NB4 (cell line): ENCODE data around the gene LRRC7.

ENCODE experiments used
- DNase-seq: peaks from one replicate; pipeline ENCODE4 v3.0.0; 2010; ENCODE audit warnings: low read depth
- H3K4me3 ChIP-seq: one replicate; pipeline ENCODE4 v1.5.1; 2011; ENCODE audit warnings: mild to moderate bottlenecking, low read depth, low read length, moderate library complexity
- CTCF ChIP-seq: IDR thresholded peaks from one replicate; pipeline ENCODE4 v1.5.1; 2012; ENCODE audit warnings: low read depth, low read length
- MYC ChIP-seq: IDR thresholded peaks from 2 replicates; pipeline ENCODE4 v1.6.1; 2011; ENCODE audit warnings: low read depth, low read length
- POLR2A ChIP-seq: IDR thresholded peaks from 2 replicates; pipeline ENCODE4 v1.6.1; 2011; ENCODE audit warnings: mild to moderate bottlenecking; ENCODE audit not compliant: insufficient read length; ENCODE audit errors: extremely low read depth
- TF ChIP-seq, protein P1 (sequence below): IDR thresholded peaks from 2 replicates; pipeline ENCODE4 v1.6.1; 2011; ENCODE audit warnings: low read depth, low read length

LRRC7 gene

DNA sequence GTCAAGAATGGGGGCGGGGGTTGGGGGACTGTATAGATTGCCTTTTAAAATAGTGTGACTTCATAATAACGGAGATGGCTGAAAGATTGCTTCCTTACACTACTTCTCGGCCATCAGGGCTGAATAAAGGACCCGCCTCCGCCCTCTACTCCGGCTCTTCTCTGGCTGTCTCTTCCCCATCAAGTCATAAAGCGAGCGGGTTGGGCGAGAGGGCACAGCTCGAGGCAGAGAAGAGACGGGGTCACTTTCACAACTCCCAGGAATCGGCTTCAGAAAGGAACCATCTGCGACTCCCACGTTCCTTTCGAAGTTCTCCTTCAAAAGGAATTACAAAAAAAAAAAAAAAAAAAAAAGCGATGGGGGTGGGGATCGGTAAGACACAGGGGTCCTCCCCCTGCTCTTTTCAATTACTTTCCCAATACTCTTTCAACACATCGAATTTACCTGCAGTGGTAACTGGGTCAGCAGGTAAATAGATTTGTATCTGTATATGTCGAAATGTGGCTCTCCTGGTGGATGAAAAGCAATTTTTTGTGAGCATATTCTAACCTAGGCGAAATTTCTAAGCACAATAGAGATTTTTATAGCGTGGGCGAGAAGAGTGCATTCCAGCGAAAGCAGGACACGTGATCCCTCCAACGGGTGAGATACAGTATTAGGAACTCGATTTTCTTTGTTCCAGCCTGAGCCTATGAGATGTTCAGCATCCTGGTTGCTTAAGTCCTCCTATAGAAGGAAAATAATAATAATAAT is 2.0 kb downstream of the LRRC7 start:
- no peak overlapping the region for H3K4me3 ChIP-seq
- TF ChIP-seq POLR2A, result no peak
- no peak for TF ChIP-seq CTCF
- TF ChIP-seq, protein P1, sequence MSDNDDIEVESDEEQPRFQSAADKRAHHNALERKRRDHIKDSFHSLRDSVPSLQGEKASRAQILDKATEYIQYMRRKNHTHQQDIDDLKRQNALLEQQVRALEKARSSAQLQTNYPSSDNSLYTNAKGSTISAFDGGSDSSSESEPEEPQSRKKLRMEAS, result no peak
- no peak for TF ChIP-seq MYC

DNA sequence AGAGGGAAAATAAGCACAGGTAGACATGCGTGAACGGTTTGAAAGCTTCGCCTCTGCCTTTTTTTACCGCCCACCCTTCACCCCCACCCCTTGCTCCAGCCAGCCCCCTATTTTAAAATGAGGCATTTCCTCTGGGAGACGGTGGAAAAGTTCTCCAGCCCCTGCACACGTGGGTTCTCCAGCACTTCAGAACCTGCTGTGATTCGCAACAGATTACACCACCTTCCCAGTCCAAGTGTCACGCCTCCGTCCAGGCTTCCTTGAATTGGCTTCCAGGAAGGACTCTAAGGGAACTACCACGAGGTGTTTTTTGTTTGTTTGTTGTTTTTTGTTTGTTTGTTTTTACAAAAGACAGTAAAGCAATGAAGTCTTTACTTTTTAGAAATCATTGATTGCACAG is 2.6 kb downstream of the LRRC7 start:
- TF ChIP-seq MYC (no peak), CTCF (no peak), POLR2A (no peak)
- TF ChIP-seq, protein P1, result no peak
- no peak overlapping the region for H3K4me3 ChIP-seq
- no peak for DNase-seq

More for the DNA sequence above, 2.0 kb downstream of the LRRC7 start:
- no peak for DNase-seq

- no peak for DNase-seq
- H3K4me3 ChIP-seq, result no peak overlapping the region
- TF ChIP-seq POLR2A (no peak), MYC (no peak), CTCF (no peak)
- TF ChIP-seq, protein P1, result no peak
These were observed 5.2 kb downstream of the LRRC7 start for GRCh38 chr1:69572921-69573320.

GRCh38 chr1:69573911-69574310 is 6.2 kb downstream of the LRRC7 start:
- no peak overlapping the region for H3K4me3 ChIP-seq
- no peak for DNase-seq
- TF ChIP-seq, protein P1, result no peak

DNA sequence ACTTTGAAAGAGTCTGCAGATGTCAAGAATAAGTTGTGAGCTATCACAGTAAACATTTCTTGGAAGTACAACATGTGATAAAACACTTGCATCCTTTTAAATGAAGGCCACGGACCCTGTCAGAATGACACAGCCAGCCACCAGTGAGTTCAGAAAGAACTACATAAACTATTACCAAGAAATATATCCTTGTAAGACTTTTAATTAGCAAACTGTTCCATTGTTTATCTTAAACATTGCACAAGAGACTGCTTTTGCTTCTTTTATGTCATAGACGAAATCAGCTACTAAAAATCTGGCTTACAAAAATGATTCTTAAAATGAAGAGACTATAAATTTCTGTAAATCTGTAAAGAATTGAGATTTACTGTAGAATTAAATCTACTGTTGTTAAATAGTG is 17.9 kb downstream of the LRRC7 start:
- DNase-seq, result no peak
- no peak overlapping the region for H3K4me3 ChIP-seq
- TF ChIP-seq MYC, result no peak
- TF ChIP-seq, protein P1, result no peak
- TF ChIP-seq CTCF, result no peak
- no peak for TF ChIP-seq POLR2A

- no peak for DNase-seq
- H3K4me3 ChIP-seq, result no peak overlapping the region
- TF ChIP-seq MYC (no peak), POLR2A (no peak), CTCF (no peak)
- TF ChIP-seq, protein P1, result no peak
These were observed 19.7 kb downstream of the LRRC7 start for GRCh38 chr1:69587391-69587790.
